Gastroesophageal sphincter (tissue), 3 donors: ENCODE measurements around the gene MED22.

ENCODE experiments used
- CTCF ChIP-seq, 4 experiments: fragments of 200-600 bp in 2 of 4; fragments of 450-650 bp in 2 of 4; sonication (generic) in 1 of 4; IDR thresholded peaks; one replicate each; pipeline ENCODE4 v1.5.1; 2017 to 2019; ENCODE audit warnings: antibody characterized with exemption in 4 of 4, mild to moderate bottlenecking in 2 of 4, moderate library complexity in 2 of 4
- EP300 ChIP-seq: sonication (generic); formaldehyde crosslinking; IDR thresholded peaks from one replicate; pipeline ENCODE4 v1.6.1; 2017; ENCODE audit warnings: antibody characterized with exemption, mild to moderate bottlenecking

DNA sequence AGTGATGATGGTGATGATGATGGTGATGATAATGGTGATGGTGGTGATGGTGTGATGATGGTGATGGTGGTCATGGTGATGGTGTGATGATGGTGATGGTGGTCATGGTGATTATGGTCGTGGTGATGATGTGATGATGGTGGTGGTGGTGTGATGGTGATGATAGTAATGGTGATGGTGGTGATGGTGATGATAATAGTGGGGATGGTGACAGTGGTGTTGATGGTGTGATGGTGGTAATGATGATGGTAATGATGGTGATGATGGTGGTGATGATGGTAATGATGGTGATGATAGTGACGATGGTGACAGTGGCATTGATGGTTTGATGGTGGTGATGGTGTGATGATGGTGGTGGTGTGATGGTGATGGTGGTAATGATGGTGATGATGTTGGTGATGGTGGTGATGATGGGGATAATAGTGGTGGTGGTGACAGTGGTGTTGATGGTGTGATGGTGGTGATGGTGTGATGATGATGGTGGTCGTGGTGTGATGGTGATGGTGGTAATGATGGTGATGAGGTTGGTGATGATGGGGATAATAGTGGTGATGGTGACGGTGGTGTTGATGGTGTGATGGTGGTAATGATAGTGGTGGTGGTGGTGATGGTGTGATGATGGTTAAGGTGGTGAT, 34.7 kb upstream of the MED22 start:
- no peak for TF ChIP-seq CTCF (IDR thresholded peaks at IDR 0.05)
- TF ChIP-seq EP300, result no peak
